ENCODE data around the gene VMAC.
"Not testable (repeated sequence)": the region's sequence is repeated elsewhere in the genome, so short reads cannot be mapped to it uniquely, and the experiment has no call there.

Gene VMAC

GRCh38 chr19:5904352-5905113, at the start of gene VMAC:
TSS of gene VMAC (plus strand) at chr19:5904872. CDS start at chr19:5904891, 19 bp downstream.
- DNase-seq = peak; percentile 100

GRCh38 chr19:5855151-5855550, 49.5 kb upstream of the VMAC start:
- DNase-seq = not testable (repeated sequence)

- no peak for DNase-seq
Measured at GRCh38 chr19:5857203-5858081, 47.2 kb upstream of the VMAC start.

GRCh38 chr19:5863030-5863665, 41.5 kb upstream of the VMAC start:
- DNase-seq = no peak

- DNase-seq = no peak
Measured at GRCh38 chr19:5864013-5864720, 40.5 kb upstream of the VMAC start.

GRCh38 chr19:5864725-5865486, 39.8 kb upstream of the VMAC start:
- no peak for DNase-seq

- no peak for DNase-seq
Measured at GRCh38 chr19:5865772-5866171, 38.9 kb upstream of the VMAC start.

- DNase-seq = peak; percentile 56
Measured at GRCh38 chr19:5867201-5868136, 37.2 kb upstream of the VMAC start.

GRCh38 chr19:5870986-5871394, 33.7 kb upstream of the VMAC start:
- DNase-seq = no peak

- no peak for DNase-seq
Measured at GRCh38 chr19:5873617-5874199, 31.0 kb upstream of the VMAC start.

- not testable (repeated sequence) for DNase-seq
Measured at GRCh38 chr19:5874496-5874895, 30.2 kb upstream of the VMAC start.

GRCh38 chr19:5877427-5877826, 27.2 kb upstream of the VMAC start:
- no peak for DNase-seq

GRCh38 chr19:5877882-5878281, 26.8 kb upstream of the VMAC start:
- no peak for DNase-seq

GRCh38 chr19:5880196-5880595, 24.5 kb upstream of the VMAC start:
- DNase-seq = no peak

GRCh38 chr19:5880604-5881078, 24.0 kb upstream of the VMAC start:
- DNase-seq = peak; percentile 74

- DNase-seq = peak; percentile 57
Measured at GRCh38 chr19:5881543-5882299, 23.0 kb upstream of the VMAC start.

- DNase-seq = no peak
Measured at GRCh38 chr19:5882421-5882968, 22.2 kb upstream of the VMAC start.

GRCh38 chr19:5883157-5883873, 21.4 kb upstream of the VMAC start:
- peak; percentile 76 for DNase-seq

All from NCI-H2029 (cell line).